ENCODE results near the gene C14orf93. TPM values are rescaled to one million over a fixed set of nuclear protein-coding genes. Genes with fewer than 3 reads are reported as not detected.

C14orf93 gene
- total RNA-seq, 3 donors from 2014 or later (not counting 1 experiment from before 2014, with no cell fraction given): 12.1 to 15.1 (median 13.6) TPM

DNA sequence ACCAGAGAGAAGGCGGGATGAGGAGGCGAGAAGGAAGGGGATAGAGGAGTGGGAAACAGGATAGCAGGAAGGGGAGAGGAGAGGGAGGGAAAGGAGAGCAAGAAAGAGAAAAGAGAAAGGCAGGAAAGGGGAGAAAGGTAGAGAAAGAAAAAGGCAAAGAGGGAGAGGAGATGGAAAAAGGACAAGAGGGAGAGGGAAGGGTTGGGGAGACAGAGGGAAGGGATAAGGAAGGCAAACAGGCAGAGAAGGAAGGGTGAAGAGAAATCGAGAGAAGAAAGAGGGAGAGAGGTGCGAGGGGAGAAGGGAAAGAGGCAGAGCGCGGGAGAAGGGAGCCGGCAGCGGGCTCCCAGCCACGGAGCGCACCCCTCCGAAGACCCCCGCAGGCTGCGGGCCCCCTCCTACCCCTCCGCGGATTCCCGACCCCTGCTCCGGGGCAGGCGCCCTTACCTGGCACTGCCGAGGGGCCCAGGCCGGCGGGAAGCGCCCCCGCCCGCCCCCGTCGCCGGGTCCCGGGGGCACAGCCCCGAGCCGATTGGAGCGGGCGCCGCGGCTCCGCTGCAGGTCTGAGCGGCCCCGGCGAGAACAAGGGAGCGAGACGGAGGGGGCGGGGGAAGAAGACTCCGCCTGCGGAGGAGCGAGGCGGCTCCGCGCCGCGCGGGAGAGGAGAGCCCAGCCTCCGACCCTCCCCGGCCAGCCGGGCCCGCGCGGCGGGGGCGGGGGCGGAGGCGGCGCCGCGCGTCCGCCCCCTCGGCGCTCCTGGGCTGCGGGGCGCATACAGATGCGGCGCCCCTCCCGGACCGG is 47.2 kb upstream of the C14orf93 start, which contains the start of gene CDH24:
CDH24 (minus strand) TSS at position 565 of the 801 bp plus-strand sequence. CDS start 1,787 bp downstream, outside the sequence.
- ATAC-seq: peak; percentile 75 to 82 (median 75)
- intact Hi-C loops (cut with micrococcal nuclease): loop anchor here (1.0 to 10.0 kb wide), 4 partner anchors 50 to 672 kb away; partner anchors contain the start of gene PRMT5
- Histone ChIP-seq H3K27ac (ENCODE audit: low read length) (no peak within 1 kb of the TSS), H3K4me3 (ENCODE audit: low read length) (peak within 1 kb of the TSS; percentile 58), H3K4me1 (ENCODE audit: control insufficient read depth, insufficient read depth, low read length) (peaks cover 18% of the 10 kb centered on the region), H3K27me3 (ENCODE audit: control insufficient read depth, insufficient read depth, low read length) (no peaks in the 10 kb centered on the region), H3K9me3 (ENCODE audit: control insufficient read depth, insufficient read depth, low read length) (no peaks in the 10 kb centered on the region), H3K36me3 (ENCODE audit: control insufficient read depth, insufficient read depth, low read length) (peaks cover 24% of the 10 kb centered on the region)
- peaks cover 0 to 3% of the 10 kb centered on the region in 2 donors for H3K27me3 Mint-ChIP-seq (ENCODE audit: low read depth in 2 of 2)
- DNase-seq: peak; percentile 63 to 82
- TF ChIP-seq, protein P1, sequence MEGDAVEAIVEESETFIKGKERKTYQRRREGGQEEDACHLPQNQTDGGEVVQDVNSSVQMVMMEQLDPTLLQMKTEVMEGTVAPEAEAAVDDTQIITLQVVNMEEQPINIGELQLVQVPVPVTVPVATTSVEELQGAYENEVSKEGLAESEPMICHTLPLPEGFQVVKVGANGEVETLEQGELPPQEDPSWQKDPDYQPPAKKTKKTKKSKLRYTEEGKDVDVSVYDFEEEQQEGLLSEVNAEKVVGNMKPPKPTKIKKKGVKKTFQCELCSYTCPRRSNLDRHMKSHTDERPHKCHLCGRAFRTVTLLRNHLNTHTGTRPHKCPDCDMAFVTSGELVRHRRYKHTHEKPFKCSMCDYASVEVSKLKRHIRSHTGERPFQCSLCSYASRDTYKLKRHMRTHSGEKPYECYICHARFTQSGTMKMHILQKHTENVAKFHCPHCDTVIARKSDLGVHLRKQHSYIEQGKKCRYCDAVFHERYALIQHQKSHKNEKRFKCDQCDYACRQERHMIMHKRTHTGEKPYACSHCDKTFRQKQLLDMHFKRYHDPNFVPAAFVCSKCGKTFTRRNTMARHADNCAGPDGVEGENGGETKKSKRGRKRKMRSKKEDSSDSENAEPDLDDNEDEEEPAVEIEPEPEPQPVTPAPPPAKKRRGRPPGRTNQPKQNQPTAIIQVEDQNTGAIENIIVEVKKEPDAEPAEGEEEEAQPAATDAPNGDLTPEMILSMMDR (IDR thresholded peaks at IDR 0.05): no peak
- no peaks in the 10 kb centered on the region for H3K9me3 Mint-ChIP-seq
- H3K4me3 Mint-ChIP-seq: peak within 1 kb of the TSS; percentile 90
- peaks cover 7% of the 10 kb centered on the region for H3K36me3 Mint-ChIP-seq
- 2% methylated on average over 73 of the region's 73 CpGs for WGBS (ENCODE audit: insufficient coverage)
- H3K4me1 Mint-ChIP-seq: peaks cover 17 to 27% of the 10 kb centered on the region in 2 donors
- H3K27ac Mint-ChIP-seq: peak within 1 kb of the TSS; percentile 61 to 91

DNA sequence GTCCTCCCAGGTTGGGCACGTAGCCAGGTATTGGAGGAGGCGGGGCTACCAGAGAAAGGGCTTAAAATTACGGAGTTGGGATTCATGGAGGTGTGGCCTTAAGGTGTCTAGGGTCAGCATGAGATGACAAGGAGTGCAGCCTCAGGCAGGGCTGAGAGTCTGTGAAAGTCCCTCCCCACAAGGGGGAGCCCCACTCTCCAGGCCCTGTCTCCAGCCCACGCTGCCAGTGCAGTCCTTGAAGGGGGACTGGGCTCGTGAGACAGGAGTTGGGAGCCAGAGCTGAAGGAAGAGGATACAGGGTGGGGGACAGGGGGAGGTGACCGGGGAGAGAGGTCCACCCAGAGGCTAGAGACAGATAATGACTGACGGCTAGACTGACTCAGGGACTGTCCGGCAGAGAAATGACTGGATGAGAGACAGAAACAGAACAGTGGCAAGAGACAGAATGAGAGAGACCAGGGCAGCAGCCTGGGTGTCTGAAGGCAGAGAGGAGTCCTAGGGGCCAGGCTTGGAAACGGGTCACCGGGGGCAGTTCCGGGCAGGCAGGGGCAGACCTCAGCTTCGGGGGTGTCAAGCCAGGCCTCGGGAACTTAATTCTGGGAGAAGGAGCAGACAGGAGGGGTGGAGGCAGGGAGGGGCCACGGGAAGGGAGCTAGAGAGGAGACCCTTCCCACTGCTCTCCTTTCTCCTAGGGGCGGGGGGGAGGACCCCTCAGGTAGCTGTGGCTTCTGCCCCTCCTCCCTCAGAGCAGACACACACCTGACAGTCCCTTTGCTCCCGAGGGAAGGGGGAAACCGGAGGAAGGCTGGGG is 46.4 kb upstream of the C14orf93 start:
- peaks cover 7% of the 10 kb centered on the region for H3K36me3 Mint-ChIP-seq
- TF ChIP-seq, protein P1 (IDR thresholded peaks at IDR 0.05): peak; percentile 66
- Histone ChIP-seq H3K27me3 (ENCODE audit: control insufficient read depth, insufficient read depth, low read length) (no peaks in the 10 kb centered on the region), H3K27ac (ENCODE audit: low read length) (no peak overlapping the region), H3K9me3 (ENCODE audit: control insufficient read depth, insufficient read depth, low read length) (no peaks in the 10 kb centered on the region), H3K4me3 (ENCODE audit: low read length) (no peak overlapping the region), H3K4me1 (ENCODE audit: control insufficient read depth, insufficient read depth, low read length) (peaks cover 18% of the 10 kb centered on the region), H3K36me3 (ENCODE audit: control insufficient read depth, insufficient read depth, low read length) (peaks cover 21% of the 10 kb centered on the region)
- H3K27me3 Mint-ChIP-seq (ENCODE audit: low read depth in 2 of 2): peaks cover 0 to 3% of the 10 kb centered on the region in 2 donors
- H3K27ac Mint-ChIP-seq: peak overlapping the region; percentile 61 to 91
- ATAC-seq (peak; percentile 68 to 79 (median 73)), DNase-seq (peak; percentile 67 to 85)
- peaks cover 17 to 27% of the 10 kb centered on the region in 2 donors for H3K4me1 Mint-ChIP-seq
- intact Hi-C loops (cut with micrococcal nuclease): loop anchor here (5.0 to 10.0 kb wide), 3 partner anchors 49 to 672 kb away; no protein-coding TSS in a partner anchor
- WGBS (ENCODE audit: insufficient coverage): 17% methylated on average over 14 of the region's 17 CpGs
- peak overlapping the region; percentile 90 for H3K4me3 Mint-ChIP-seq
- H3K9me3 Mint-ChIP-seq: no peaks in the 10 kb centered on the region

DNA sequence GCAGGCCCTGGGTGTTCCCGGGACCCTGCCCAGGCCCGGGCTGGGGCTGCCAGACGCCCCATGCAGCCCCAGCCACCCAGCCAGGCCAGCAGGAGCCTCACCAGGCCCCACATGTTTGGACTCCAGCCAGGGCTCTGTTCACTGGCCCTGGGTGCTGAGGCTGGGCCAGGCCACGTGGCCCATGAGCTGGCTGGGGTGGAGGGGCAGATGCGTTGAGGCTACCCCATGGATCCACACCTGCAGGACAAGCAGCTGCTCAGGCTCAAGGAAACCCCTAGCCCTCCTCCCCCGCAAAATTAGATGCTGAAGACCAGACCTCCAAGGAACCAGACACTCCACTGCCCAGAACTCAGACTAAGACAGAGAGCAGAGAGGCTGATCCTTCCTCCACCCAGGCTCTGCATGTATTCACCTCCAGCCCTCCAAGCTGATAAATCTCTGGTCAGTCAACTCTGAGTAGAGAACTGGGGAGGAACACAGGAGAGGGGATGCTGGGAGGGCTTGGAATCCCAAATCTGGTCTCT is 45.7 kb upstream of the C14orf93 start:
- Mint-ChIP-seq H3K4me3 (peak overlapping the region; percentile 90), H3K4me1 (peaks cover 17 to 27% of the 10 kb centered on the region in 2 donors), H3K27me3 (ENCODE audit: low read depth in 2 of 2) (peaks cover 0 to 3% of the 10 kb centered on the region in 2 donors), H3K27ac (peak overlapping the region; percentile 61 to 91), H3K9me3 (no peaks in the 10 kb centered on the region), H3K36me3 (peaks cover 7% of the 10 kb centered on the region)
- WGBS (ENCODE audit: insufficient coverage): 83% methylated on average over 6 of the region's 6 CpGs
- no peak overlapping the region for H3K4me3 ChIP-seq (ENCODE audit: low read length)
- H3K4me1 ChIP-seq (ENCODE audit: control insufficient read depth, insufficient read depth, low read length): peaks cover 18% of the 10 kb centered on the region
- H3K36me3 ChIP-seq (ENCODE audit: control insufficient read depth, insufficient read depth, low read length): peaks cover 15% of the 10 kb centered on the region
- H3K27me3 ChIP-seq (ENCODE audit: control insufficient read depth, insufficient read depth, low read length): no peaks in the 10 kb centered on the region
- intact Hi-C loops (cut with micrococcal nuclease): loop anchor here (5.0 to 10.0 kb wide), 3 partner anchors 48 to 671 kb away; no protein-coding TSS in a partner anchor
- DNase-seq: no peak
- no peak overlapping the region for H3K27ac ChIP-seq (ENCODE audit: low read length)
- no peaks in the 10 kb centered on the region for H3K9me3 ChIP-seq (ENCODE audit: control insufficient read depth, insufficient read depth, low read length)
- no peak for ATAC-seq
- TF ChIP-seq, protein P1 (IDR thresholded peaks at IDR 0.05): no peak
